8988T (cell line): ENCODE results near the gene RBM8A.

ENCODE experiments used
- DNase-seq: peaks from one replicate; pipeline ENCODE4 v3.0.0; 2011

RBM8A gene

GRCh38 chr1:145927063-145927886, at the start of gene RBM8A:
RBM8A (minus strand) TSS chr1:145927484; CDS start chr1:145927426, 58 bp downstream.
- no peak for DNase-seq

- DNase-seq: no peak
Measured at GRCh38 chr1:145977016-145977415, 49.7 kb upstream of the RBM8A start.

DNA sequence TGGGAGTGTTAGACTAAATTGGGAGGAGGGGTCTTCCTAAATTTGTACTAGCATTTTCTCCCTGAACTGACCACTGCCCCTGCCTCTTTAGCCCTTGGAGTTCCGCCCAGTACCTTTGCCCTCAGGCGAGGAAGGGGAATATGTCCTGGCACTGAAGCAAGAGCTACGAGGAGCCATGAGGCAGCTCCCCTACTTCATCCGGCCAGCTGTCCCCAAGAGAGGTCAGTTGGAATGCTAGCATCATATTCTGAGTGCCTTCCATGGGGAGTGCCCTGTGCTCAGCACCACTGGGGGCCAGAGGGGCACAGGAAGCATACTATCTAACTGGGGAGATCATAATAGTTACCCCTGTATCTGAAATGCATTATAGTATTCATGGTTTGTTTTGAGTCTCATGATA, 47.9 kb upstream of the RBM8A start:
- no peak for DNase-seq

DNA sequence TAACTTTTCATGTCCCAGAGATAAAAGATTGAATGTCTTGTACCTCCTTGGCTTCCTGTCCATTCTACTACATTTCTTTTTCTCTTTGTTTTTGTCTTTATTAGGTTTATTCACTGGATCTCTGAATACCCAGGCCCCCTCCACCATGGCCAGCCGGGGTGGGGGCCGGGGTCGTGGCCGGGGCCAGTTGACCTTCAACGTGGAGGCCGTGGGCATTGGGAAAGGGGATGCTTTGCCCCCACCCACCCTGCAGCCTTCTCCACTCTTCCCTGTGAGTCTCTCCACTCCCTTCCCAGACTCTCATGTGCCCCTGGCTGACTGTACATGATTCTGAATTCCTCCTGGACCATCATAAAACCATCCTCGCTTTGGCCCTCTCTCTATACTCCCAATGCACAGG, 47.4 kb upstream of the RBM8A start:
- DNase-seq: no peak

GRCh38 chr1:145972580-145972979, 45.3 kb upstream of the RBM8A start:
- DNase-seq: no peak

GRCh38 chr1:145967288-145967687, 40.0 kb upstream of the RBM8A start:
- DNase-seq: no peak

- DNase-seq: no peak
Measured at GRCh38 chr1:145965119-145965744, 37.9 kb upstream of the RBM8A start.

- peak; percentile 69 for DNase-seq
Measured at GRCh38 chr1:145964328-145965118, 37.2 kb upstream of the RBM8A start, which contains the start of the genes ANKRD34A and POLR3GL. ANKRD34A (minus strand) TSS chr1:145964575; CDS start chr1:145961759, 2,816 bp downstream. POLR3GL (plus strand) TSS chr1:145964690; CDS start chr1:145974866, 10,176 bp downstream.

DNA sequence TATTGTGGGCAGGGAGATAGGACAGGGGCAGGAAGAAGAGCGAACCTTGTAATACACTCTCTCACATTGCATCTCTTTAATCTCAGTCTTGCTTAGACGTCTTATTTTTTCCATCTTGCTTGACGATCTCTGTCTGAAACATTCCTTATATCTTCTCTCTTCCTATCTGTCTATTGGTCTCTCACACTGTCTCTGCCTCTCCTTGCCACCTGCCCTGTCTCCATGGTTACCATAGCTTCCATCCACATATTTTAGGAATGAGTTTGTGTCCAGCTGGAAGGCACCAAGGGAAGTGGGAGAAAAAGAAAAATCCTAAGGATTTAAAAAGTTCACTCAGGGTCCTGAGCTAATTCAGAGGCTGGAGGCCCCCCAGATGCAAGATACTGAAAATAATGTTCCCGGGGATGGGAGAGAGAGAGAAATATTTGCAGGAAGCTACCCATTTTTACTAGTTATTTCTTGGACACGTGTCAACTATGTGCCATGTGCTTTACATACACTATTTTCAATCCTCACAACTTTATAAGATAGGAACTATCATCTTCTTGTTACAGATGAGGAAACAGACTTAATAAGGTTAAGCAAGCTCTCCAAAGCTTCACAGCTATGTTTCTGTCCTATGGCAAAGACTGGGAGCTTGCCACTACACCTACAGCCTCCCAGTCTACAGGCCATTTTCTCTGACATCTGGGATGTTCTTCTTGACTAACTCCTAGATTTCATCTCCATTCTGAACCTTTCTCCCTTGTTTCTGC, 36.2 kb upstream of the RBM8A start:
- DNase-seq: peak; percentile 47

DNA sequence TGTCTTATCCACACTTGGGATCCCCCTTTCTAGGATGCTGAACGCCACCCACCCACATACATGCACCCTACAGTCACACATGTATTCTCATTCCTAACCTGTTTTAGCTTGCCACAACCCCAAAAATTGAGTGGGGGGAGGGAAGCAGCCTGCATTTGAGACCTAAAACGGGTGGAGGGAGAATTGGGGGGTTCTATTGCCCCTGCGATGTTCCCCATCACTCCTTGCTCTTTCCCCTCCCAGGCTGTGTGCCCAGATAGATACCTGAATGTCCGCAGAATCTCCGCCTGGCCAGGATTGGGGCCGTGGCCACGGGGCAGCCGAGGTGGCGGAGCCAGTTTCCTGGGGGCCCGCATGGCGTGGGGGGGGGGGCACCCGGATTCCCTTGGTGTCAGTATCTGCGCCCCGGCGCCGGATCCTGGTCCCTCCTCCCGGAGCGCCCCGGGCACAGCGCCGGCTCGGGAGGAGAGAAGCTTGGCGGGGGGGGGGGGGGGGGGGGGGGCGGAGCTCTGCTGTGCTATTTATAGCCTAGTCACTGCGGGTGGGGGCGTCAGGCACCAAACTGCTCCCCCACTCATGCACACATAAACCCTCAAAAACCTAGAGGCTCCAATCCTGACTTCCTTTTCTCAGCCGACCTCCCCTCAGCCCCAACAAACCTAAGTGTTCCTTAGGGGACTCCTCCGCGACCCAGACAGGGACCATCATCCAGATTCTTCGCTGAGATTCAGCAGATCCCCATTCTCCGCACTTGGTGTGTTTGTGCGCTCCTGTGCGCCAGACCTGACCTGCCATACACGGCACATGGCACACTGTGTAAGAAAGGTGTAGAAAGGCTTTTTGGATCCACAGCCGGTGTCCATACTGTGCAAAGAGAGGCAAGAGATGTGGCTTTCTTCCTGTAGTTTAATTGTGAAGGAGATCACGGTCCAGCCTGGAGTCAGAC, 35.1 kb upstream of the RBM8A start:
- DNase-seq: peak; percentile 46

DNA sequence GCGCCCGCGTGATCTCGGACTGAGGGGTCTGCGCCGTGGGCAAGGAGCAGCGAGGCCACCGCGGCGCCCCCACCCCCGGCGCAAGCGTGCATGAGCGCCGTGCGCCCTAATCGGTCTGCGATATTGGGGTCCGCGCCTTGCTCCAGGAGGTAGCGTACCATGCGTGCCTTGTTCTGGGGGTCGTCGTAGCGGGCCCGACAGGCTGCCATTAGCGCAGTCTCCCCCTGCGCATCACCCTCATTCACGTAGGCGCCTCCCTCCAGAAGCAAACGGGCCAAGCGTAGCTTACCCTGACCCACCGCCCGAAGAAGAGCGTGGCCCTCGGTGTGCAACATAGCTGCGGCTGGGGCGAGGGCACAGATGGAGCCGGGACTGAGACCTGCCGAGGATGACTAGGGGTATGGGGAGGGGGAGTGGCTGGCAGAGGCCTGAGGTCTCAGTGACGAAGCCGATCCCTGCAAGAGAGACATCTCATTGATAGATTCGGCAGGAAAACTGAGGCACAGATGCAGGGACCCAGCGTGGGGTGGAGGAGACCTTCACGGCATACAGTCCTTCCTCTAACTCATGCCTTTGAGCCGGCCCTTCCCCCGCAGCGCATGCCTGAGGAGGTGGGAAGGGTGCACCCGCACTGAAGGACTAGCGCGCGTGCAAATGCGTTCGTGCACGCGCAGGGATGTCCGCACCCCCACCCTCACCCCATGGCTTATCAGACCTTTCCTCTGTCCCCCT, 34.3 kb upstream of the RBM8A start:
- peak; percentile 31 for DNase-seq

DNA sequence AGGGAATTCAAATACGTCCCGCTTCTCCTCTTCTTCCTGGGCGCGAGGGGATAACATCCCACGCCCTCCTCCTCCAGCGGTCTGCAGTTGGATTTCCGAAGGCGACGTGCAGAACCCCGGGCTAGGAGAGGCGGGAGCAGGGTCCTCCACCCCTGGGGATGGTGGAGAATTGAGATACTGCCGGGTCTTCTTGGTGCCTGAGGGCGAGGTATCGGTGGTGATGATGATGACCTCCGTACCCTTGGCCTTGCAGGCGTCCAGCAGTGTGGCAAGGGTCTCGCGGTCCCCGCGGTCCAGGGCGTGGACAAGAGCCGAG, 33.8 kb upstream of the RBM8A start:
- no peak for DNase-seq

DNA sequence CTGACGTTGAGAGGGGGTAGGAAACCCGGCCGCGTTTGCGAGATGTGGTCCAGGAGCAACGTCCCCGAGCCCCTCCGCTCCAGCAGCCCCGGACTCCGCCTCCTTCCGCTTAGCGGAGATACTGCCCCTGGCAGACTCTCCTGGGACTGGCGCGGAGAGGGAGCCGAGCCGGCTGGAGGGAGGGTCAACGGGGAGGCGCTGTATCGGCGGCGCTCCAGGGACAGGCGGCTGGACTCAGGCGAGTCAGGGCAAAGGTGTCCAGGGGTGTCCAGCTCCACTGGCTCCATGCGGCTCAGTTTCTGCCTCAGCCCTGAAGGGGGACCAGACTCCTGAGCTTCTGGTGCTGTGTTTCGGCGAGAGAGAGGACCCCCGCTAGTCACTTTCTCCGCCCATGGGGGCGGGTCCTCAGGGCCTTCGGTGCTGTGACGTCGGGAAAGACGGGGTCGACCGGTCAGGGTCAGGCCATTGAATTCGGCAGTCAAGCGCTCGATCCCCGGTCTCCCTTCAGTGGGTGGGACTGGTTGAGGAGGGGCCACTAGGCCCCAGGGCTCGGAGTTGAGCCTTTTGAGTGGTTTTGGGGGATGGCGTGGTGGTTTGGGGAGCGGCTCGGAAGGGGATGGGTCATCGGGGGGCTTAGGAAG, 33.3 kb upstream of the RBM8A start:
- DNase-seq: peak; percentile 91

GRCh38 chr1:145959957-145960467, 32.7 kb upstream of the RBM8A start:
- no peak for DNase-seq

DNA sequence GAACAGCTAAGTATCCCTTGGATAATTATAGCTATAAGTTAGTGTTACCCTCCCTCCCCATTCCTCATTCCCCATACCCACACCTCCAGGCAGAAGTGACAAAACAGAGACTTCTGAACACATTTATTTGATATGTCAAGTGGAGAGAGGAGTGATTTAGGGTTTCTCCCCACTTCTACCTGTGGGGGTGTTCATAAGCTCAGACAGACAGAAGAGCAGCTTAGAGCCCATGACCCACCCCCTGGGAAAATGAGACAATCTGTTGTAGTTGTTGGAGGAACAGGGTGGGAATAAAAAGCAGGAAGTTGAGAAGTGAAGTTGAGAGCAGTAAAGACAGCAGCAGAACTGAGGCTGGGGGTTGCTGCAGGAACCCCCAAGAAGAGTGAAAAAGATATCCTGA, 32.0 kb upstream of the RBM8A start:
- no peak for DNase-seq

- DNase-seq: no peak
Measured at GRCh38 chr1:145958734-145959133, 31.4 kb upstream of the RBM8A start.

- peak; percentile 89 for DNase-seq
Measured at GRCh38 chr1:145957443-145958319, 30.4 kb upstream of the RBM8A start, which contains the start of gene LIX1L. LIX1L (minus strand) TSS chr1:145958017; CDS start chr1:145957927, 90 bp downstream.

- no peak for DNase-seq
Measured at GRCh38 chr1:145956781-145957442, 29.6 kb upstream of the RBM8A start.
